GM12878 (cell line): ENCODE results near the gene RAP1GAP2. TPM values are rescaled to one million over a fixed set of nuclear protein-coding genes. Genes with fewer than 3 reads are reported as not detected.

Source experiments
- ATAC-seq: fragments of 200-7000 bp; cut with Tn5 transposase; 3 replicates; pipeline ENCODE4 v1.9.1; 2020; ENCODE audit warnings: mild to moderate bottlenecking, moderate library complexity
- BruUV-seq: library from RNA; stranded (reverse); fragments of 400-500 nt; replicated peaks from 2 replicates; lab custom pipeline; 2021; lab: Mats Ljungman, UMichigan
- CTCF ChIA-PET: fragments of 300-600 bp; sonication (Branson Sonifier 250); formaldehyde crosslinking; extraction: SDS; loops from one replicate; lab custom pipeline; 2021; ENCODE audit warnings: inconsistent platforms; lab: Yijun Ruan, JAX
- POLR2A ChIA-PET: fragments of 350-600 bp; formaldehyde crosslinking; extraction: SDS; loops from one replicate; lab custom pipeline; 2021; ENCODE audit warnings: inconsistent platforms; lab: Charles Lee
- RAD21 ChIA-PET: fragments of 300-600 bp; sonication (Branson Sonifier 250); formaldehyde crosslinking; loops from one replicate; lab custom pipeline; 2023; ENCODE audit warnings: antibody characterized with exemption; ENCODE audit not compliant: unreplicated experiment; lab: Charles Lee
- SMC1A ChIA-PET: fragments of 300-600 bp; sonication (Branson Sonifier 250); formaldehyde crosslinking; loops from one replicate; lab custom pipeline; 2023; ENCODE audit not compliant: unreplicated experiment, uncharacterized antibody; lab: Charles Lee
- DNase-seq: peaks from one replicate; pipeline ENCODE4 v3.0.0-alpha.2; 2011; ENCODE audit warnings: low read depth, low spot score
- FAIRE-seq: peaks from 3 replicates; lab custom pipeline; 2011; peaks lifted over from hg19 to GRCh38; lab: Jason Lieb, UNC
- H2AFZ ChIP-seq: 2 replicates; pipeline ENCODE4 v1.6.0; 2011; ENCODE audit warnings: low read depth, low read length, control low read depth; ENCODE audit not compliant: control insufficient read depth
- H3K27ac ChIP-seq: 2 replicates; pipeline ENCODE4 v1.5.1; 2011; ENCODE audit warnings: control low read depth; ENCODE audit not compliant: control insufficient read depth, insufficient read depth
- H3K27me3 ChIP-seq, 2 experiments: replicated peaks in 1 of 2; 2 replicates each; pipeline versions ENCODE4 v1.6.0 to v1.6.1; 2011; ENCODE audit warnings: low read length in 1 of 2; ENCODE audit not compliant: control insufficient read depth in 2 of 2, insufficient read depth in 2 of 2
- H3K36me3 ChIP-seq, 2 experiments: 2 replicates each; pipeline ENCODE4 v1.5.1; 2011; ENCODE audit warnings: low read length in 1 of 2; ENCODE audit not compliant: control insufficient read depth in 2 of 2, insufficient read depth in 2 of 2
- H3K4me1 ChIP-seq: 2 replicates; pipeline ENCODE4 v1.6.1; 2011; ENCODE audit warnings: mild to moderate bottlenecking, low read length, moderate library complexity, mixed read lengths; ENCODE audit not compliant: control insufficient read depth, insufficient read depth
- H3K4me2 ChIP-seq: 2 replicates; pipeline ENCODE4 v1.6.0; 2011; ENCODE audit warnings: control low read depth; ENCODE audit not compliant: control insufficient read depth, insufficient read depth
- H3K4me3 ChIP-seq: fragments of 200-600 bp; sonication (generic); 2 replicates; pipeline ENCODE4 v1.5.1; 2016
- H3K79me2 ChIP-seq: 2 replicates; pipeline ENCODE4 v1.6.0; 2011; ENCODE audit warnings: low read length; ENCODE audit not compliant: control insufficient read depth, insufficient read depth
- H3K9ac ChIP-seq: 2 replicates; pipeline ENCODE4 v1.8.0; 2011; ENCODE audit warnings: low read length, control low read depth, mixed read lengths; ENCODE audit not compliant: control insufficient read depth, insufficient read depth
- H3K9me3 ChIP-seq: replicated peaks from 3 replicates; pipeline ENCODE4 v1.5.1; 2011; ENCODE audit warnings: mild to moderate bottlenecking, low read length; ENCODE audit not compliant: control insufficient read depth, insufficient read depth
- H4K20me1 ChIP-seq: 2 replicates; pipeline ENCODE4 v1.6.0; 2011; ENCODE audit not compliant: control insufficient read depth, insufficient read depth
- BMI1 ChIP-seq: fragments of 450-650 bp; IDR thresholded peaks from 2 replicates; pipeline ENCODE4 v1.6.1; 2016; ENCODE audit warnings: mild to moderate bottlenecking, moderate library complexity, borderline replicate concordance
- EP300 ChIP-seq, 2 experiments: fragments of 150-350 bp in 1 of 2; IDR thresholded peaks; 2 replicates each; pipeline ENCODE4 v1.6.1; 2011 to 2012; ENCODE audit warnings: low read depth in 2 of 2, low read length in 2 of 2, borderline replicate concordance in 1 of 2, improper control_type of control experiment in 1 of 2, inconsistent platforms in 1 of 2; ENCODE audit not compliant: control insufficient read depth in 1 of 2
- FOXM1 ChIP-seq: IDR thresholded peaks from 2 replicates; pipeline ENCODE4 v1.6.1; 2012; ENCODE audit warnings: low read depth, mild to moderate bottlenecking, inconsistent platforms, low read length, moderate library complexity
- POU2F2 ChIP-seq: IDR thresholded peaks from 3 replicates; pipeline ENCODE4 v1.6.1; 2011; ENCODE audit warnings: low read depth, mild to moderate bottlenecking, low read length, borderline replicate concordance
- RBBP5 ChIP-seq: fragments of 200-600 bp; sonication (generic); conservative IDR thresholded peaks from 2 replicates; pipeline ENCODE4 v1.6.1; 2016
- SP1 ChIP-seq: IDR thresholded peaks from one replicate; pipeline ENCODE4 v1.6.1; 2011; ENCODE audit warnings: low read depth, low read length
- TBL1XR1 ChIP-seq: IDR thresholded peaks from 2 replicates; pipeline ENCODE4 v1.6.1; 2012; ENCODE audit warnings: low read depth, low read length, improper control_type of control experiment
- WGBS: methylation state at CpG from one replicate; pipeline ENCODE4 v1.1.6; 2016; ENCODE audit warnings: low lambda C conversion rate; ENCODE audit not compliant: insufficient replicate concordance, insufficient coverage; ENCODE audit errors: missing lambda C conversion rate; 5-methylcytosine and 5-hydroxymethylcytosine counted together
- in situ Hi-C: fragments of 300-500 bp; cut with MboI; formaldehyde crosslinking; loops from 9 replicates; pipeline ENCODE4 v1.14.3; 2018; ENCODE audit warnings: mixed read lengths
- intact Hi-C: fragments of 100-400 bp; cut with micrococcal nuclease; formaldehyde crosslinking; loops from one replicate; pipeline ENCODE4 v1.14.2; 2022; ENCODE audit not compliant: unreplicated experiment
- polyA plus RNA-seq, 11 experiments: library from polyadenylated mRNA; depleted of rRNA in 4 of 11; unstranded in 6 of 11; stranded (reverse) in 5 of 11; fragments of >200 nt; fragmentation: Nextera tagmentation in 4 of 11; fragmentation: Illumina TruSeq in 1 of 11; extraction: Ambion mirVana in 4 of 11; extraction: Trizol in 1 of 11; gene quantifications; 1 replicate in 1 of 11; 2 replicates in 10 of 11; pipeline versions ENCODE4 v1.2.1 to v1.2.3, GENCODE V29; 2011 to 2016; ENCODE audit warnings: inconsistent platforms in 2 of 11, missing spikeins in 2 of 11, low read depth in 1 of 11
- total RNA-seq, 4 experiments: library from RNA; depleted of rRNA in 3 of 4; stranded (reverse); fragments of >200 nt in 3 of 4; fragmentation: Illumina TruSeq in 1 of 4; extraction: Trizol in 1 of 4; gene quantifications; 2 replicates each; pipeline versions ENCODE4 v1.2.1 to v1.2.3, GENCODE V29; 2013 to 2021
- TF ChIP-seq, protein P1 (sequence below): fragments of 450-650 bp; IDR thresholded peaks from 2 replicates; pipeline ENCODE4 v1.6.1; 2014; ENCODE audit warnings: mild to moderate bottlenecking
- TF ChIP-seq, protein P2 (sequence below): IDR thresholded peaks from 2 replicates; pipeline ENCODE4 v1.6.1; 2011; ENCODE audit warnings: low read depth, mild to moderate bottlenecking, low read length, moderate library complexity, borderline replicate concordance; ENCODE audit errors: extremely low read depth

The RAP1GAP2 gene
- total and polyA plus RNA-seq, 10 of the 15 experiments (the other 5 are each of a cell fraction or from before 2014, with no cell fraction given) = 0.03 to 0.95 (median 0.49) TPM; not detected in 2

DNA sequence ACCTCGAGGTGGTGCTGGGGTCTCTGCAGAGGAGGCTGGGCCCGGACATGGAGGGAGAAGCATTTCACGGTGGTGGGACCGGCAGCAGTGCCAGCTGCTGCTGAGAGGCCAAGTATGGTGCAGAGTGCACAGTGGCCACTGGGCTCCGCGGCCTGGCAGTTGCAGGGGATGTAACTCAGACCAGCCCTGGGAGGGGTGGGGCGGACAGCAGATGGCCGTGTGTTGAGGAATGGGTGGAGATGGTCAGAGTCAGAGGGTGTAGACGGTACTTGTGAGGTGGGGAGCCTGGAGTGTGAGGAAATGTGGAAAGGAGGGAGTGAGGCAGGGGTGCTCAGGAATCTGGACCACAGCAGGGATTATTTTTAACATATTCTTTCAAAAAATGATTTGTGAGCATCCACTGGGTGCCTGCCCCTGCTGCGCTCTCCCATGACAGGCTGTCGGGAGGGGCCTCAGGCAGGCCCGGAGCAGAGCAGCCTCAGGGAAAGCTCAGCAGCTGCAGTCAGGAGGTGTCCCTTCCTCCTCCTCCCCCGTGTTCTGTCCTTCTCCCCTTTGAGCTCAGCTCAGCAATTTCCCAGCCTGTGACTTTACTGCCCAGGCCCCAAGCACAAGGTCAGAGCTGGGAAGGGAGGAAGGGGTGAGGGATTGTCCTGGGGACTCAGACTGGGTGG is 113.1 kb downstream of the RAP1GAP2 start:
- intact Hi-C loops = no loop called here
- in situ Hi-C loops = no loop called here
- WGBS = 36% methylated on average over 13 of the region's 13 CpGs
- no TSS peak for BruUV-seq
- Histone ChIP-seq H3K79me2 (no peaks in the 10 kb centered on the region), H3K4me3 (no peak overlapping the region), H3K27ac (no peak overlapping the region), H3K9me3 (peaks cover 2% of the 10 kb centered on the region; the same call in 2 of the 3 replicates), H3K27me3 (no peaks in the 10 kb centered on the region), H3K36me3 (no peaks in the 10 kb centered on the region), H4K20me1 (no peaks in the 10 kb centered on the region), H2AFZ (no peak overlapping the region), H3K9ac (no peak overlapping the region), H3K4me1 (no peaks in the 10 kb centered on the region), H3K4me2 (no peak overlapping the region)
- TF ChIP-seq FOXM1 = no peak
- TF ChIP-seq RBBP5 = no peak
- TF ChIP-seq, protein P1, sequence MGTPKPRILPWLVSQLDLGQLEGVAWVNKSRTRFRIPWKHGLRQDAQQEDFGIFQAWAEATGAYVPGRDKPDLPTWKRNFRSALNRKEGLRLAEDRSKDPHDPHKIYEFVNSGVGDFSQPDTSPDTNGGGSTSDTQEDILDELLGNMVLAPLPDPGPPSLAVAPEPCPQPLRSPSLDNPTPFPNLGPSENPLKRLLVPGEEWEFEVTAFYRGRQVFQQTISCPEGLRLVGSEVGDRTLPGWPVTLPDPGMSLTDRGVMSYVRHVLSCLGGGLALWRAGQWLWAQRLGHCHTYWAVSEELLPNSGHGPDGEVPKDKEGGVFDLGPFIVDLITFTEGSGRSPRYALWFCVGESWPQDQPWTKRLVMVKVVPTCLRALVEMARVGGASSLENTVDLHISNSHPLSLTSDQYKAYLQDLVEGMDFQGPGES = no peak
- TF ChIP-seq, protein P2, sequence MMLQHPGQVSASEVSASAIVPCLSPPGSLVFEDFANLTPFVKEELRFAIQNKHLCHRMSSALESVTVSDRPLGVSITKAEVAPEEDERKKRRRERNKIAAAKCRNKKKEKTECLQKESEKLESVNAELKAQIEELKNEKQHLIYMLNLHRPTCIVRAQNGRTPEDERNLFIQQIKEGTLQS = no peak
- TF ChIP-seq TBL1XR1 = no peak
- TF ChIP-seq SP1 = no peak
- TF ChIP-seq BMI1 = no peak
- TF ChIP-seq EP300 (IDR thresholded peaks at IDR 0.05; ENCODE audit: borderline replicate concordance in 1 of 2, control insufficient read depth in 1 of 2, low read depth in 2 of 2, low read length in 2 of 2) = no peak
- TF ChIP-seq POU2F2 = no peak
- DNase-seq = no peak
- CTCF ChIA-PET = no interaction called here
- no peak for FAIRE-seq
- POLR2A ChIA-PET = no interaction called here
- RAD21 ChIA-PET = no interaction called here
- SMC1A ChIA-PET = no interaction called here
- no peak for ATAC-seq
